Activated naive CD8-positive, alpha-beta T cell treated with anti-CD3 and anti-CD28 coated beads for 36 hours (primary cell): ENCODE data around the gene TAF8. TPM values are rescaled to one million over a fixed set of nuclear protein-coding genes. Genes with fewer than 3 reads are reported as not detected.

ENCODE experiments used
- DNase-seq: peaks from one replicate; pipeline ENCODE4 v3.0.0; 2021
- H3K27ac Mint-ChIP-seq: one replicate; pipeline ENCODE4 v1.8.0; 2022; ENCODE audit warnings: mild to moderate bottlenecking, moderate library complexity, mixed read lengths
- H3K27me3 Mint-ChIP-seq: one replicate; pipeline ENCODE4 v1.8.0; 2022; ENCODE audit warnings: mild to moderate bottlenecking, mixed read lengths
- H3K36me3 Mint-ChIP-seq: one replicate; pipeline ENCODE4 v1.8.0; 2021; ENCODE audit warnings: mild to moderate bottlenecking, mixed read lengths
- H3K4me1 Mint-ChIP-seq: one replicate; pipeline ENCODE4 v1.8.0; 2021; ENCODE audit warnings: mixed read lengths
- H3K4me3 Mint-ChIP-seq: one replicate; pipeline ENCODE4 v1.8.0; 2022; ENCODE audit warnings: mild to moderate bottlenecking, moderate library complexity, mixed read lengths
- H3K9me3 Mint-ChIP-seq: one replicate; pipeline ENCODE4 v1.8.0; 2022; ENCODE audit warnings: mixed read lengths
- total RNA-seq, 2 experiments: library from RNA; stranded (reverse); gene quantifications; one replicate each; pipeline ENCODE4 v1.2.3, GENCODE V29; 2021

TAF8 gene
- total RNA-seq, 2 experiments from 2014 or later = 40.4 to 45.1 TPM

DNA sequence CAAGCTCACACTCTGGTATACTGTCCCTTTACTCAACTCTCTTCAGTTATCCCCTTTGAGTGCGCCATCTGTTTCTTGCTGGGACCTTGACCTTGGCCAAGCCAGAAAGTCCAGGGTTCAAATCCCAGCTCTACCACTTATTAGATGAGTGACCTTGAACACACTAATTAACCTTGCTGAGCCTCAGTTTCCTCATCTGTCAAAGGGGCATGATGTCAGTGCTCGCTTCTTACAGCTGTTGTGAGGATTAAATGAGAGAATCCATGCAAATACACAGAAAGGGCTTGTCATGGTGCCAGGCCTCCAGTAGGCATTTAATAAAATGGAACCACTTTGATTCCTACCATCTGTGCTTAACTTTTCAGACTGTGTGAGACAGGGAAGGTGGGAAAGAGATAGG, 57.7 kb downstream of the TAF8 start:
- Mint-ChIP-seq H3K27me3 (no peaks in the 10 kb centered on the region), H3K4me1 (peaks cover 6% of the 10 kb centered on the region), H3K4me3 (no peak overlapping the region), H3K9me3 (no peaks in the 10 kb centered on the region), H3K27ac (no peak overlapping the region), H3K36me3 (no peaks in the 10 kb centered on the region)
- no peak for DNase-seq

- Mint-ChIP-seq H3K4me1 (peaks cover 2% of the 10 kb centered on the region), H3K27me3 (no peaks in the 10 kb centered on the region), H3K36me3 (no peaks in the 10 kb centered on the region), H3K4me3 (no peak overlapping the region), H3K27ac (no peak overlapping the region), H3K9me3 (no peaks in the 10 kb centered on the region)
- no peak for DNase-seq
Measured at GRCh38 chr6:42110683-42111082, 60.4 kb downstream of the TAF8 start.

GRCh38 chr6:42112351-42112750, 62.0 kb downstream of the TAF8 start:
- no peaks in the 10 kb centered on the region for H3K9me3 Mint-ChIP-seq

DNA sequence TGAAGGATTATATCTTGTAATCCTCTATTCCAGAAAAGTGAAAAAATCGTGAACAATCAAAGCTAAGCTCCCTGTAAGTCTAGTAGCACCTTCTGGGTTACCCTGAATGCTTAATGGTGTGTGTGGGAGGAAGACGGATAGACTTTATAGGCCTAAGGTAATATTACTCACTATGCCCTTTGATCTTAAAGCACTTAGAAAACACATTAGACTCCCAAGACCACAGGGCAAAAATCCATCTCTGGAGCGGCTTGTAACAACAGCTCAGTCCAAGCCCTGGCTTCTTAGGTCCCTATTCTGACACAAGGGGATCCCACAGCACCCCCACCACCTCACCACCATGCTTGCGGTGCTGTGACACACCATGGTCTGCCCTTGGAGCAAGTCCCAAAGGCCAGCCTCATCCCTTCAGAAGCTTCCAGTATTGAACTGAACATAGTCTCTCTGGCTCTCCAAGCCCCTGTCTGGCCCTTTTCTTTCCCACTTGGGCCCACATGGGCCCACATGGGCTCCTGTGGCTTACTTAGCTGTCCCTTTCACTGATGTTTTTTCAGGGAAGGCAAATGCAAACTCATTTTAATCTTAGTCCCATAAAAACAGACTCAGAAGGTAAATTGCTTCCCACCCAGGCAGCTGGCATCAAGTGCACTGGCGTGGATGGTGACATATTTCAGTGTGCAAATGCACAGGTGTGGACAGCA, 63.8 kb downstream of the TAF8 start:
- no peak for DNase-seq
- Mint-ChIP-seq H3K4me3 (no peak overlapping the region), H3K9me3 (no peaks in the 10 kb centered on the region), H3K36me3 (no peaks in the 10 kb centered on the region), H3K4me1 (peaks cover 2% of the 10 kb centered on the region), H3K27me3 (peaks cover 4% of the 10 kb centered on the region), H3K27ac (no peak overlapping the region)

More at GRCh38 chr6:42112351-42112750, 62.0 kb downstream of the TAF8 start:
- H3K27ac Mint-ChIP-seq = no peak overlapping the region
- DNase-seq = no peak
- H3K4me3 Mint-ChIP-seq = no peak overlapping the region
- peaks cover 2% of the 10 kb centered on the region for H3K4me1 Mint-ChIP-seq
- H3K36me3 Mint-ChIP-seq = no peaks in the 10 kb centered on the region
- peaks cover 4% of the 10 kb centered on the region for H3K27me3 Mint-ChIP-seq

- no peak for DNase-seq
- H3K4me3 Mint-ChIP-seq = no peak overlapping the region
- no peaks in the 10 kb centered on the region for H3K36me3 Mint-ChIP-seq
- H3K4me1 Mint-ChIP-seq = peaks cover 2% of the 10 kb centered on the region
- H3K27me3 Mint-ChIP-seq = peaks cover 4% of the 10 kb centered on the region
- no peak overlapping the region for H3K27ac Mint-ChIP-seq
- H3K9me3 Mint-ChIP-seq = no peaks in the 10 kb centered on the region
Measured at GRCh38 chr6:42117843-42118161, 67.5 kb downstream of the TAF8 start.

DNA sequence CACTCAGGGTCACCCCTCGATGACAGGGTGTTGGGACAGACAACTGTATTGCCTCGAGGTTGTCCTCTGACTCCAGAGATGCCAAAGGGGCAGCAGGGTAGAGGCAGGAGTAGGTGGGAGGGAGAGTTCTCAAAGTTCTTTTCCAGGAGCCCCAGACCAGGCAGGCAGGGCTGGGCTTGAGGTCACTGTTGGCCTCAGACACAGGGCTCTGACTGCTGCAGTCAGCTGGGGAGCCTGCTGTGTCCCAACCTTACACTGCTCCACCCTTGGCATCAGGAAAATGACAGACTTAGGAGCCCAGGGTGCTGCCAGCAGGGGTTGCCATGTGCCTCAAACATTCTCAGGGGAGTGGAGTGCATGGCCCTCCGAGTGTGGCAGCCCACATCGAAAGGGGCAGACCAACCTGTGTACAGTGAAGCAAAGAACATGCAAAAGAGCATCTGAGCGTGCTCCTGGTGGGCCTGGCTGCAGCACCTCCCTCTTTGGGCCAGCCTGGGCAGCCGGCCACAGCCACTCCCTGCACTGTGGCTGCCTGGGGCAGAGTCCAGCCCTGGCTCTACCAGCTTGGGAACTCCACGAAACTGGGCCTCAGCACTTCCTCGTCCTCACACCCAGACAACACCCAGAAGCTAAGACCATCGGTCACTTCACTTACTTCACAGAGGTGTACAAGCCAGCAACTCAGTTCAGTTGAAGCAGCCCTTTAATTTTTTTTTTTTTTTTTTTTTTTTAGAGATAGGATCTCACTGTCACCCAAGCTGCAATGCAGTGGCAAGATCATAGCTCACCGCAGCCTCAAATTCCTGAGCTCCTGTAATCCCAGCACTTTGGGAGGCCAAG, 68.1 kb downstream of the TAF8 start:
- H3K27me3 Mint-ChIP-seq = peaks cover 4% of the 10 kb centered on the region
- peaks cover 2% of the 10 kb centered on the region for H3K4me1 Mint-ChIP-seq
- no peaks in the 10 kb centered on the region for H3K9me3 Mint-ChIP-seq
- no peak for DNase-seq
- no peaks in the 10 kb centered on the region for H3K36me3 Mint-ChIP-seq
- H3K4me3 Mint-ChIP-seq = no peak overlapping the region
- H3K27ac Mint-ChIP-seq = no peak overlapping the region

DNA sequence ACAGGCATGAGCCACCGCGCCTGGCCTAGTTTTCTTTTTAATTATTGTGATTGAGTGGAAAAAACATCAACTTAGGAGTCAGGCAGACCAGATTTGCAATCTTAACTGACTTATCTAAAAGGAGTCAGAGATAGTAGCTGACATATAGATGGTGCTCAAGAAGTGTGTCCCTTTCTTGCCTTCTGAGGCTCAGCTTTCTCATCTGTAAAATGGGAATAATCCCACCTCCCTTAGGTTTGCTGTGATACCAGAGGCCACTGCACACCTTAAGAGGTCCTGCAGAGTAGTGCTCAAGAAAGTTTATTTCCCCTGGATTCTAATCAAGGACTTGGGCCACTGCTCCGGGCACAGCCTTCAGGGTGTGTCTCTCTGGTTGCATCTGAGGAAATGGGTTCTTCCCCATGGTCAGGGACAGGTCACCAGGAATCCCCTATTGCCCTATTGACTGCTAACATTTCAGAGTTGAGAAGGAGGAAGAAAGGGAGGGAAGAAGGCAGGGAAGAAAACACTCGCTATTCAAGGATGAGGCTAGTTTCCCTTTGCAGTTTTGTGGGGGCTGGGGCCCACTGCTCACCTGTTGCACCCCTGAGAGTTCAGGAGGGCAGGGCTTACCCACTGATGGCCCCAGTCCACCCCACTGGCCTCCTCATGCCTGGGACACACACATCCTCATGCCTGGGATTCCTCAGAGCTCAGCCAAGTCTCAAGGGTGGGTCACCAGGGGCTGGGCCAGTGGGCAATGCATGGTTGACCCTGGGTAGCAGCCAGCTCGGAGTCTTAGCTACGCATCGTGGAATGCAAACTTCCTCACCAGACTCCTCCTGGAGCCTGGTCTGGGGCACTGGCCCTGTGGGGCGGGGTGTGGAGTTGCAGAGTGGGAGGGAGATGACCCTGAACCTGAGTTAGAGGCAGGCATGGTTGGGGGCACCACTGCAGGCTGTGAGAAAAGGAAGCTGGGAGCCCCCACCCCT, 70.9 kb downstream of the TAF8 start:
- Mint-ChIP-seq H3K27me3 (peaks cover 4% of the 10 kb centered on the region), H3K36me3 (no peaks in the 10 kb centered on the region)
- DNase-seq = no peak

DNA sequence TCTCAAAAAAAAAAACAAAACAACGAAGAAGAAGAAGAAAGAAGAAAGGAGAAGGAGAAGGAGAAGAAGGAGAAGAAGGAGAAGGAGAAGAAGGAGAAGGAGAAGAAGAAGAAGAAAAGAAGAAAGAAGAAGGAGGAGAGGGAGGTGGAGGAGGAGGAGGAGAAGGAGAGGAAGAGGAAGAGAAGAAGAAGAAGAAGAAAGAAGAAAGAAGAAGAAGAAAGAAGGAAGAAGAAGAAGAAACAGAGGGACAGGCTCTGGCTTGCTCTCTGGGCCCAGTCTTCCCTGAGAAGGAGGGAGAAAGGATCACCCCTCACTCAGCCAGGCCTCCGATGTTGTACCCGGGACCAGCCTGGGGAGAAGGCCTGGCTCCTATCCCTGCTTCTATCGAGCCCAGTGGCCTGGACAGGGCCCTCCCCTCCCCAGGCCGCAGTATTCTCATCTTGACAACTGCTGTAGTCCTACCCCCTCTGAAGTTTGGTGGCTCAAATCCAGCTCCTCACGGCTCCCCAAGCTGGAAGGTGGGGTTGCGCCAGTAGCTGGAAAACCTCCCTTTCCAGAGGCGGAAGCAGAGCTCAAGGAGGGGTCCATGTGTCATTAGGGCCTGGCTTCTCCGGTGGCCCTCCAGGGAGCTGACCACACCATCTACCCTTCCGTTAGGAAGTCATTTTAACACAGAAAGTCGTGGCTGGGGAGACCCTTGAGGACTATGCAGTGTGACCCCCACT, 73.2 kb downstream of the TAF8 start:
- Mint-ChIP-seq H3K9me3 (no peaks in the 10 kb centered on the region), H3K4me1 (no peaks in the 10 kb centered on the region), H3K27me3 (no peaks in the 10 kb centered on the region), H3K27ac (no peak overlapping the region), H3K4me3 (no peak overlapping the region), H3K36me3 (no peaks in the 10 kb centered on the region)
- DNase-seq = no peak

More for the DNA sequence above, 70.9 kb downstream of the TAF8 start:
- Mint-ChIP-seq H3K9me3 (no peaks in the 10 kb centered on the region), H3K27ac (no peak overlapping the region), H3K4me3 (no peak overlapping the region), H3K4me1 (no peaks in the 10 kb centered on the region)

- Mint-ChIP-seq H3K9me3 (no peaks in the 10 kb centered on the region), H3K36me3 (no peaks in the 10 kb centered on the region)
- DNase-seq = no peak
Measured at GRCh38 chr6:42124223-42124836, 74.0 kb downstream of the TAF8 start.

GRCh38 chr6:42125231-42125630, 74.9 kb downstream of the TAF8 start:
- Mint-ChIP-seq H3K4me3 (no peak overlapping the region), H3K27me3 (no peaks in the 10 kb centered on the region), H3K36me3 (no peaks in the 10 kb centered on the region), H3K4me1 (no peaks in the 10 kb centered on the region), H3K27ac (no peak overlapping the region), H3K9me3 (no peaks in the 10 kb centered on the region)
- no peak for DNase-seq

More at GRCh38 chr6:42124223-42124836, 74.0 kb downstream of the TAF8 start:
- no peak overlapping the region for H3K27ac Mint-ChIP-seq
- H3K4me3 Mint-ChIP-seq = no peak overlapping the region
- H3K4me1 Mint-ChIP-seq = no peaks in the 10 kb centered on the region
- no peaks in the 10 kb centered on the region for H3K27me3 Mint-ChIP-seq

DNA sequence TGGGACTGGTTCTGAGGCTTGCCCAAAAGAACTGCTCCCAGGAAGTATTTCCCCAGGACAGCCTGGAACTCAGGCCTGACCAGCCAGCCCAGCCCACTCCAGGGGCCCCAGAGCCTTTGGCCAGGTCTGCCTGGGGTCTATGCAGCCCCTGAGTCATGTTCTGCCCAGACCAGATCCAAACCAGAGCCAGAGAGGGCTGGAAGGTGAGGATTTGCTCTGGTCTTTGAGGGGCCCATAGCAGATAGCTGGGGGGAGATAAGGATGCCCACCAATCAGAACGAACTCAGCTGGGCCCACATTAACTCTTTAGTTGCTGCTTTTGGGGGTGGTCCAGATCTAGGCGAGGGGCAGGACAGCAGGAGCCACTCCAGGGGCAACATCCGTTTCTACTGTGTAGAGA, 75.3 kb downstream of the TAF8 start:
- H3K4me3 Mint-ChIP-seq = no peak overlapping the region
- no peak for DNase-seq
- H3K27ac Mint-ChIP-seq = no peak overlapping the region
- H3K9me3 Mint-ChIP-seq = no peaks in the 10 kb centered on the region
- H3K4me1 Mint-ChIP-seq = no peaks in the 10 kb centered on the region
- H3K36me3 Mint-ChIP-seq = no peaks in the 10 kb centered on the region
- H3K27me3 Mint-ChIP-seq = no peaks in the 10 kb centered on the region

- Mint-ChIP-seq H3K27me3 (no peaks in the 10 kb centered on the region), H3K4me1 (no peaks in the 10 kb centered on the region), H3K9me3 (no peaks in the 10 kb centered on the region), H3K36me3 (no peaks in the 10 kb centered on the region), H3K4me3 (no peak overlapping the region), H3K27ac (no peak overlapping the region)
- no peak for DNase-seq
Measured at GRCh38 chr6:42128460-42129359, 78.4 kb downstream of the TAF8 start.

DNA sequence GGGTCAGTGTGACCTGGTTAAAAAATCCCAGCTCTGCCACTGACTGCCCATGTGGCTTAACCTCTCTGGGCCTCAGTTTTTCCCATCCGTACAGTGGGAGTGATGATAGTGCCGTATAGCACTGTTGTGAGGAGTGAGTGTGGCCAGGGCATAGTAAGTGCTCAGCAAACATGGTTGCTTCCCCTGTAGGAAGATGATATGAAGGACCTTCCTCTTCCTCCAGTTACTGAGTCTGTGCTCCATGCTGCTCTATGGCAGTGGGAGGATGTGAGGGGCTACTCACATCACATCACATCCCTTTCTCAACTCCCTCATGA, 79.0 kb downstream of the TAF8 start:
- Mint-ChIP-seq H3K27ac (no peak overlapping the region), H3K9me3 (no peaks in the 10 kb centered on the region), H3K36me3 (no peaks in the 10 kb centered on the region), H3K27me3 (no peaks in the 10 kb centered on the region), H3K4me3 (no peak overlapping the region), H3K4me1 (no peaks in the 10 kb centered on the region)
- no peak for DNase-seq
